Neuronal stem cell (in vitro differentiated cells): ENCODE results near the gene PVALB.

ENCODE experiments used
- DNase-seq: peaks from one replicate; pipeline ENCODE4 v3.0.0-alpha.2; 2013; ENCODE audit warnings: low spot score
- H2AFZ ChIP-seq: one replicate; pipeline ENCODE4 v1.6.1; 2013; ENCODE audit warnings: mild to moderate bottlenecking, low read length, inconsistent platforms
- H2AK5ac ChIP-seq: 2 replicates; pipeline ENCODE4 v1.6.1; 2013; ENCODE audit warnings: low read depth, mild to moderate bottlenecking, inconsistent platforms, low read length, moderate library complexity, mixed read lengths
- H2BK120ac ChIP-seq: 2 replicates; pipeline ENCODE4 v1.6.1; 2013; ENCODE audit warnings: low read depth, mild to moderate bottlenecking, inconsistent platforms, low read length, moderate library complexity, mixed read lengths
- H2BK12ac ChIP-seq: one replicate; pipeline ENCODE4 v1.6.1; 2013; ENCODE audit warnings: low read length, inconsistent platforms
- H2BK15ac ChIP-seq: 2 replicates; pipeline ENCODE4 v1.6.1; 2013; ENCODE audit warnings: mild to moderate bottlenecking, low read length, inconsistent platforms, mixed read lengths
- H2BK5ac ChIP-seq: one replicate; pipeline ENCODE4 v1.6.1; 2013; ENCODE audit warnings: inconsistent platforms, mild to moderate bottlenecking, low read length, moderate library complexity
- H3K14ac ChIP-seq: one replicate; pipeline ENCODE4 v1.6.1; 2013; ENCODE audit warnings: low read length, inconsistent platforms
- H3K18ac ChIP-seq: 2 replicates; pipeline ENCODE4 v1.6.1; 2013; ENCODE audit warnings: low read length, inconsistent platforms
- H3K23ac ChIP-seq: 2 replicates; pipeline ENCODE4 v1.6.1; 2013; ENCODE audit warnings: low read depth, mild to moderate bottlenecking, mixed read lengths, low read length, inconsistent platforms; ENCODE audit not compliant: poor library complexity
- H3K27ac ChIP-seq: replicated peaks from 3 replicates; pipeline ENCODE4 v1.5.1; 2013; ENCODE audit warnings: low read length, inconsistent platforms
- H3K27me3 ChIP-seq, 3 experiments: 2 replicates each; pipeline ENCODE4 v1.6.1; 2013; ENCODE audit warnings: low read length in 3 of 3, mild to moderate bottlenecking in 2 of 3, inconsistent platforms in 1 of 3, low read depth in 1 of 3, mixed read lengths in 1 of 3, moderate library complexity in 1 of 3; ENCODE audit not compliant: control insufficient read depth in 3 of 3, insufficient read depth in 3 of 3
- H3K36me3 ChIP-seq, 2 donors: replicated peaks in 1 of 2; 2 replicates each; pipeline ENCODE4 v1.6.1; 2013; ENCODE audit warnings: low read length in 2 of 2; ENCODE audit not compliant: control insufficient read depth in 2 of 2, insufficient read depth in 2 of 2
- H3K4ac ChIP-seq: 2 replicates; pipeline ENCODE4 v1.6.1; 2013; ENCODE audit warnings: inconsistent platforms, mild to moderate bottlenecking, low read length, moderate library complexity
- H3K4me1 ChIP-seq, 2 donors: 1 replicate in 1 of 2; 2 replicates in 1 of 2; pipeline ENCODE4 v1.6.1; 2013; ENCODE audit warnings: low read length in 2 of 2, low read depth in 1 of 2; ENCODE audit not compliant: control insufficient read depth in 2 of 2, insufficient read depth in 1 of 2
- H3K4me2 ChIP-seq: one replicate; pipeline ENCODE4 v1.6.1; 2013; ENCODE audit warnings: mild to moderate bottlenecking, low read length, inconsistent platforms; ENCODE audit not compliant: insufficient read depth, poor library complexity, severe bottlenecking
- H3K4me3 ChIP-seq, 2 donors: 2 replicates each; pipeline ENCODE4 v1.5.1; 2013; ENCODE audit warnings: low read length in 2 of 2, mild to moderate bottlenecking in 2 of 2, inconsistent platforms in 1 of 2, moderate library complexity in 1 of 2
- H3K79me1 ChIP-seq: one replicate; pipeline ENCODE4 v1.6.1; 2013; ENCODE audit warnings: low read depth, mild to moderate bottlenecking, inconsistent platforms, low read length, moderate library complexity
- H3K9ac ChIP-seq: one replicate; pipeline ENCODE4 v1.6.1; 2013; ENCODE audit warnings: mild to moderate bottlenecking, low read depth, low read length, inconsistent platforms; ENCODE audit not compliant: poor library complexity
- H3K9me3 ChIP-seq, 2 donors: replicated peaks in 1 of 2; 2 replicates each; pipeline versions ENCODE3 to v1.6.1; 2013; ENCODE audit warnings: low read length in 2 of 2, mild to moderate bottlenecking in 2 of 2, inconsistent platforms in 1 of 2, low read depth in 1 of 2, mixed read lengths in 1 of 2, moderate library complexity in 1 of 2; ENCODE audit not compliant: control insufficient read depth in 2 of 2, insufficient read depth in 1 of 2
- H4K8ac ChIP-seq: one replicate; pipeline ENCODE4 v1.6.1; 2013; ENCODE audit warnings: low read depth, mild to moderate bottlenecking, inconsistent platforms, low read length, moderate library complexity
- H4K91ac ChIP-seq: one replicate; pipeline ENCODE4 v1.6.1; 2013; ENCODE audit warnings: low read length, low read depth, mild to moderate bottlenecking, inconsistent platforms; ENCODE audit not compliant: poor library complexity
- WGBS, 2 donors: extraction: QIAGEN DNeasy Blood & Tissue Kit; methylation state at CpG; one replicate each; pipeline ENCODE4 v1.1.7; 2013; ENCODE audit warnings: missing lambda C conversion rate in 2 of 2, mixed read lengths in 1 of 2; ENCODE audit not compliant: insufficient read length in 2 of 2, insufficient replicate concordance in 1 of 2; ENCODE audit errors: extremely low coverage in 2 of 2; 5-methylcytosine and 5-hydroxymethylcytosine counted together

The PVALB gene

GRCh38 chr22:36818010-36818642 lies 1.3 kb upstream of the PVALB start:
- Histone ChIP-seq H3K9me3 (no peaks in the 10 kb centered on the region), H2BK12ac (no peak overlapping the region), H3K4me2 (no peak overlapping the region), H4K91ac (no peak overlapping the region), H2BK120ac (no peak overlapping the region), H3K27me3 (peaks cover 6 to 43% (median 11%) of the 10 kb centered on the region in 3 experiments), H3K9ac (no peak overlapping the region), H3K4ac (no peak overlapping the region), H2AFZ (no peak overlapping the region), H3K18ac (peak overlapping the region; percentile 16), H2BK5ac (no peak overlapping the region), H4K8ac (no peak overlapping the region), H2AK5ac (no peak overlapping the region), H3K4me3 (no peak overlapping the region), H2BK15ac (no peak overlapping the region), H3K14ac (no peak overlapping the region), H3K4me1 (peaks cover 19 to 36% of the 10 kb centered on the region in 2 donors), H3K23ac (no peak overlapping the region), H3K79me1 (no peaks in the 10 kb centered on the region), H3K27ac (no peak overlapping the region), H3K36me3 (peaks cover 0 to 18% of the 10 kb centered on the region in 2 donors)
- WGBS, 2 donors = no CpG with 5 or more reads among the region's 6 CpGs
- no peak for DNase-seq

- H3K23ac ChIP-seq = peak overlapping the region; percentile 13
- no peak overlapping the region for H3K14ac ChIP-seq
- H3K27ac ChIP-seq = no peak overlapping the region
- H2AFZ ChIP-seq = peak overlapping the region; percentile 94
- DNase-seq = no peak
- peaks cover 0 to 24% of the 10 kb centered on the region in 2 donors for H3K36me3 ChIP-seq
- H3K4ac ChIP-seq = no peak overlapping the region
- no peak overlapping the region for H2BK12ac ChIP-seq
- peak overlapping the region; percentile 32 for H2BK120ac ChIP-seq
- peak overlapping the region; percentile 70 for H3K9ac ChIP-seq
- peak overlapping the region; percentile 79 for H3K4me2 ChIP-seq
- peaks cover 14 to 30% of the 10 kb centered on the region in 2 donors for H3K4me1 ChIP-seq
- no peak overlapping the region for H4K8ac ChIP-seq
- no CpG with 5 or more reads among the region's 5 CpGs for WGBS, 2 donors
- peak overlapping the region; percentile 61 to 71 for H3K4me3 ChIP-seq
- no peaks in the 10 kb centered on the region for H3K79me1 ChIP-seq
- H3K27me3 ChIP-seq = peaks cover 6 to 43% (median 11%) of the 10 kb centered on the region in 3 experiments
- H2AK5ac ChIP-seq = peak overlapping the region; percentile 82
- H3K9me3 ChIP-seq = no peaks in the 10 kb centered on the region
- no peak overlapping the region for H2BK5ac ChIP-seq
- H2BK15ac ChIP-seq = peak overlapping the region; percentile 34
- H3K18ac ChIP-seq = peak overlapping the region; percentile 92
- no peak overlapping the region for H4K91ac ChIP-seq
These were observed 652 bp upstream of the PVALB start for GRCh38 chr22:36817525-36817848.

- H3K14ac ChIP-seq = peak overlapping the region; percentile 56
- no CpG with 5 or more reads among the region's 12 CpGs for WGBS, 2 donors
- peak overlapping the region; percentile 79 for H3K4me2 ChIP-seq
- H2BK120ac ChIP-seq = no peak overlapping the region
- no peak for DNase-seq
- H2BK12ac ChIP-seq = no peak overlapping the region
- peaks cover 6 to 43% (median 11%) of the 10 kb centered on the region in 3 experiments for H3K27me3 ChIP-seq
- no peaks in the 10 kb centered on the region for H3K79me1 ChIP-seq
- no peak overlapping the region for H2BK5ac ChIP-seq
- H2AK5ac ChIP-seq = peak overlapping the region; percentile 40
- no peak overlapping the region for H3K27ac ChIP-seq
- H3K23ac ChIP-seq = peak overlapping the region; percentile 40
- H4K8ac ChIP-seq = no peak overlapping the region
- H3K4me3 ChIP-seq = peak overlapping the region; percentile 61 to 71
- H4K91ac ChIP-seq = no peak overlapping the region
- H3K36me3 ChIP-seq = peaks cover 0 to 34% of the 10 kb centered on the region in 2 donors
- H3K9ac ChIP-seq = peak overlapping the region; percentile 70
- H3K18ac ChIP-seq = peak overlapping the region; percentile 86
- peaks cover 11 to 28% of the 10 kb centered on the region in 2 donors for H3K4me1 ChIP-seq
- no peak overlapping the region for H3K4ac ChIP-seq
- H2BK15ac ChIP-seq = peak overlapping the region; percentile 86
- H2AFZ ChIP-seq = peak overlapping the region; percentile 94
- H3K9me3 ChIP-seq = no peaks in the 10 kb centered on the region
These were observed 548 bp downstream of the PVALB start for GRCh38 chr22:36816339-36816635.

DNA sequence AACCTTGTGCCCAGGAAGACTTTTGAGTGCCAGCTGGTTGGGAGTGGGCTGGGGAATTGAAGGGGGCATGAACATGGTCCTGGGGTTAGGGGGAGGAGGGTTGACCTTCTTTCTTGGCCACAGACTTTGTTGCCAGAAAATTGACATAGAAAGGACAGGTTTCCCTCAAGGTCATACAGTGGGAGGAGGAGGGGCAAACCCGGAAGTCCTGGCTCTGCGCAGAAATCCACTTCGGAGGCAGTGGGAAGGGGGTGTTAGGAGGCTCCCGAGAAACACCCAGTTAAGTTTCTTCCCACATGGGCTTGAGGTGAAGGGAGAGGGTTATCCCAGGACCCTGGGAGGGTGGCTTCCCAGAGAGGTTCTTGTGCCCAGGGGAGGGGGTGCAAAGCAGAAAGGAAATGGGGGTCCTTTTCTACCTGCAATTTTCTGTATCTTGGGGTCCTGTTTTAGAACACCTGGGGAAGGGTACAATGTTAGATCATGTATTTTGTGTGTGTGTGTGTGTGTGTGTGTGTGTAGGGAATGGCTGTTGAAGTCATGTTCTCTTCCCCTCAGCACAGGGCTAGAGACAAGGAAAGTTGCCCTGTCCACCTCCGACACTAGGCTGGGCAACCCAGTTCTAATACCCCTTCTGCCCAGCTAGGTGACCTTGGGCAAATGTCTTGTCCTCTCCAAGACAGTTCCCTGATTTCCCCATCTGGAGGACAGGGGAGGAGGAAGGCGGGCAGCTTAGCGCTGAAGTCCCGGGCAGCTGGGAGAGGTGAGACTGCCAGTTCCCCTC lies 1.1 kb downstream of the PVALB start:
- no peaks in the 10 kb centered on the region for H3K9me3 ChIP-seq
- no peak overlapping the region for H3K4ac ChIP-seq
- peak overlapping the region; percentile 70 for H3K9ac ChIP-seq
- H3K18ac ChIP-seq = peak overlapping the region; percentile 86
- H3K4me2 ChIP-seq = peak overlapping the region; percentile 79
- H3K27me3 ChIP-seq = peaks cover 6 to 43% (median 11%) of the 10 kb centered on the region in 3 experiments
- peak overlapping the region; percentile 30 for H2BK5ac ChIP-seq
- peaks cover 11 to 28% of the 10 kb centered on the region in 2 donors for H3K4me1 ChIP-seq
- H2BK120ac ChIP-seq = no peak overlapping the region
- no peak for DNase-seq
- no peak overlapping the region for H3K27ac ChIP-seq
- H2AFZ ChIP-seq = peak overlapping the region; percentile 94
- H2AK5ac ChIP-seq = peak overlapping the region; percentile 40
- H3K14ac ChIP-seq = peak overlapping the region; percentile 56
- no peak overlapping the region for H4K8ac ChIP-seq
- H3K23ac ChIP-seq = peak overlapping the region; percentile 40
- H4K91ac ChIP-seq = no peak overlapping the region
- no peak overlapping the region for H2BK12ac ChIP-seq
- H3K4me3 ChIP-seq = peak overlapping the region in 1 of 2 donors; percentile 61
- peaks cover 0 to 34% of the 10 kb centered on the region in 2 donors for H3K36me3 ChIP-seq
- peak overlapping the region; percentile 86 for H2BK15ac ChIP-seq
- WGBS, 2 donors = no CpG with 5 or more reads among the region's 8 CpGs
- H3K79me1 ChIP-seq = no peaks in the 10 kb centered on the region
